T47D (cell line): Measurements from ENCODE around the gene TOX3.

Source experiments
- DNase-seq, 2 experiments: peaks; one replicate each; pipeline versions ENCODE4 v3.0.0 to v3.0.0-alpha.2; 2011 to 2012; ENCODE audit warnings: low read depth in 1 of 2, low spot score in 1 of 2
- JUND ChIP-seq: IDR thresholded peaks from 2 replicates; pipeline ENCODE4 v1.6.1; 2012; ENCODE audit warnings: low read depth
- in situ Hi-C: cut with HindIII; loops from 2 replicates; pipeline ENCODE4 v1.10.0; 2016; ENCODE audit warnings: low sequenced_read_pairs, low pct_unique_long_range_greater_than_20kb

The TOX3 gene

DNA sequence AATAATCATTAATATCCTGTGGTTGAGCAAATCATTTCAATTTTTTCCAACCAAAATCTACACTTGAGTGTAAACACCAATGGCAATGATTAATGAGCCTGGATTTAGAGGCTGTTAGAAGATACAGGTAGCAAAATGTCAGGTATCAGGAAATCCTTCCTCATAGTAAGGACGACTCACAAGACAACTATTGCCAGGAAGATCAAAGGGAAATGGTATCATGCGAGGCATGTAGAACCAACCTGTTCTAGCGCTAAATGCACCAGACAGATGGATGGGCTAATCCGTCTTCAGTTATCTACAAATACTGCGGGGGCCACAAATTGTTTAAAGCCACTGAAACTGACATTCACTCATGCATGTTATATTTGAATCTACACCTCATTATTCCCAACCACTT lies 28.1 kb downstream of the TOX3 start:
- TF ChIP-seq JUND = no peak
- DNase-seq = no peak
- in situ Hi-C loops = no loop called here

DNA sequence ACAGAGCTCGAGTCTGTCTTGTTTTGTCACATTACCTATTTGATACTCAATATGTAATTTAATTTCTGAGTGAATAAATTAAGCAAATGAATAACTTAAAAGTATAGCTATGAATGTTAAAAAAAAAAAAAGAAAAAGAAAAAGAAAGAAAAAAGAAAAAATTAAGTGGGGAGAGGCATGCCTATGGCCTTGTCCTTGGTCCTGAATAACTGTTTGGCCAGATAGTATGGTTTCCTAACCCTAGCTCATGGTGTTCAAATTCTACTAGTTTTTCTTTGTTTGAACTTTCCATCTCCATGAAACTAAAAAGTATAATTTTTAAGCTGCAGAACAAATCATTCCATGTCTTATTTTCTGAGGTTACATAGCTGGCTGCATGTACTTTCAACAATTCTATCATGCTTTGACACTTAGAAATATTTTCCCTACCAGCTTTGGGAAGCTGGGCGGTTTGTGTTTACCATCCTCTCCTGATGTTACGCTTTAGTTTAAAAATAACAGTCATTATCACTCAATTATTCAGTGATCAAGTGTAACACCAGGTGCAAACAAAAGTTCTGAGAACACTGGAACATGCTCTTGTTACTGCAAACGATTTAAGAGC lies 31.8 kb downstream of the TOX3 start:
- no peak for TF ChIP-seq JUND
- in situ Hi-C loops = no loop called here
- peak in 1 of 2 experiments; percentile 6 for DNase-seq

DNA sequence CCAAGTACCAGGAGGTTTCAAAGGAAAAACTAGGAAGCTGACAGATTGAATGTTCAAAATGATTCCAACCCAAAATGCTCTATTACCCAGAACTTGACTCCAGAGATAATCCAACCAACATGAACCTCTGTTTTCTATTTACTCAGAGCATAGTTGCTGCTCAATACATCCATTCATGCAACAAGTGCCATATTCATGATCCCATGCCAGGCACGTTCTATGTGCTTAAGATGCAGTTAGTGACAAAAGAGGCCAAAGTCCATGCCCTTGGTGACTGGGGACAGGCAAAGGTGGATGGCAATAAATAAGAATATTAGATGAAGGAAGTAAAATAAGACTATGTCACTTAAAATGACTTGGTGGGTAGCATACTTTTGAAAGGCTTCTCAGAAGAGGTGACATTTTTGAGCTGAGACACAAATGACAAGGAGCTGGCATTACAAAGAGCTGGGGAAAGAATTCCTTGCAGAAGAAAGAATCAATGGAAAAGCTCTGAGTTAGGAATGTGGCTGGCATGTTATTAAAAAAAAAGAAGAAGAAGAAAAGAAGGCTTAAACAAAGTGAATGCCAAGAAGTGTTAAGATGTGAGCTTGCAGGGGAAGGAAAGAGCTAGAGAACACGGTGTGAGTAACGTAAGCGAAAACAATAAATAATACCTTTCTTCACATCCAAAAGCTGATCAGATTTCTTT lies 34.5 kb downstream of the TOX3 start:
- in situ Hi-C loops = no loop called here
- TF ChIP-seq JUND = no peak
- DNase-seq = no peak

DNA sequence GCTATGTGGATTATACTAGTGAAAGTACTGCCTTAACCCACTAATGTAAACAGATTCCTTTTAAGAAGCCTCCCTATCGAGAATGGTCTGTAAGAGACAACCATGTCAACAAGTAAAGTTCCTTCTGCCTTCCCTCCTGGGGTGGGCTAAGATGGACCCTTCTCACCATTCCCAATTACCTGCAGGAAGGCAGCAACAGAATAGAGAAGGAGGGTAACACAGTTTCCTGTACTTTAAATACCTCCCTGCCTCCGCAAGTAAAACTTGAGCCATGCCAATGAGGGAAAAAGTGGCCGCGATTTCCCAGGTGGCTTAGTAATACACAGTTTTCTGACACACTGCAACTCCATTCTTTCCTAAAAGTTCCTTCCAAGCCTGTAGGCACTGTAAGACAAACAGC lies 45.2 kb downstream of the TOX3 start:
- in situ Hi-C loops = no loop called here
- no peak for TF ChIP-seq JUND
- DNase-seq = no peak

DNA sequence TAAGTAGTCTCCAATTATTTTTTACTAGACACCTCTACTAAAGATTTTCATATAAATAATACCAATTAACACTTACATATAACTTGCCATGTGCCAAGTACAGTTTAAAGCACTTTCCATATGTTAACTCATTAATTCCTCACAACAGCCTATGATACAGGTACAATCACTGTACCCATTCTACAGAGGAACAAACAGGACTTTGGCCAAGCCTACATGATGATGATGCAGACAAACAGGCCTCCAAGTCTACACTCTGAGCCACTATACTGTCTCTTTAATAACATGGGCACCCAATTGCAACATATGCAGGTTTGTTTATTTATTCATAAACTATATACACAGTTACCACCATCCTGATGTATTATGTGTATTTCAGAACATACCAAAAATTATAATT lies 46.0 kb downstream of the TOX3 start:
- no peak for TF ChIP-seq JUND
- no peak for DNase-seq
- in situ Hi-C loops = no loop called here

DNA sequence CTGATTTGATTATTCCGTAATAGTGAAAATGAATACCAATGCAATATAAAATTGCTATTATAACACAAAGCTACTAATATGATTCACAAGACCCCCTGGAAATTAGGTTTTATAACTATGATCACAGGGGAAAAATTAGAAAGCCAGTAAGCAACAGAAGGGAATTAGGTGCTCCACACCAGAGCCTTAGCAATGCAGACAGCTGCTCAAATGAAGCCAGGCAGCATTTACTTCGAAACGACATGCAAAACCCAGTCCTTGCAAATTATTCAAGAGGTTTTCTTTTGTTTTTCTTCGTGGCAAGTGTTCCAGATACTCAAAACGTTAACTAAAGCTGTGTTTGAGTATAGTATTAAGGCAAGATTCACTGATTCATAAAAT lies 47.9 kb downstream of the TOX3 start:
- no peak for TF ChIP-seq JUND
- DNase-seq = no peak
- in situ Hi-C loops = no loop called here

DNA sequence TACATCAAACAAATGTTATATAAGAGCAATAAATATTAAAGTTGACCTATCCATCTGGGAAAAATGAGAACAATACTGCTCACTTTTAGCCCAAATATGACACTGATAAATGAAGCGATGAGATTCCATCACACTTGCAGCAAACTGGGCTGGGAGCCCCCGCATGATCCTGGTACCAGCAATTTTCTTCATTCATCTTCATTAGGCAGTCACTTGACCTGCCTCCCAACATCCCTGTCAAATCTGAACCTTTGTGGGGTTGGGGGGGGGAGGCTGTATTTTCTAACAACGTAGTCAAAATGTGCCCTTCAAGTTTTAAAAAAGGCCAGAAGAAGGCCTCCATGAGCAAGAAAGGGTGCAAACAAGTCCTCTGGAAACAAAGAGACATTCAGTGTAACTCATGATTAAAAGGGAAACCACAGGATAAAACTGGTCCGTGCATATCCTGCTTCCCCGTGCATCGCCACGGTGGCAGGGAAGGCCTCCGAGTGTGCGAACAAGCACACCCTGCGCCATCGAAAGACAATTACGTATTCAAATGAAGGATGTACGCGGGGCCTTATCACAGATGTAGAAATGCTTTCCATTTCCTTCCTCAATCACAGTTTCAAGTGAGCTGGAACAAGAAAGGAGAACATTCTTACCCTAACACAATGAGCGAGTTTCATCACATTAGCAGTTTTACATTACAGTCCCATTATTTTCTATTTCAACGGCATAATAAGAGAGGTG lies 48.4 kb downstream of the TOX3 start:
- no peak for DNase-seq
- in situ Hi-C loops = no loop called here
- TF ChIP-seq JUND = no peak

DNA sequence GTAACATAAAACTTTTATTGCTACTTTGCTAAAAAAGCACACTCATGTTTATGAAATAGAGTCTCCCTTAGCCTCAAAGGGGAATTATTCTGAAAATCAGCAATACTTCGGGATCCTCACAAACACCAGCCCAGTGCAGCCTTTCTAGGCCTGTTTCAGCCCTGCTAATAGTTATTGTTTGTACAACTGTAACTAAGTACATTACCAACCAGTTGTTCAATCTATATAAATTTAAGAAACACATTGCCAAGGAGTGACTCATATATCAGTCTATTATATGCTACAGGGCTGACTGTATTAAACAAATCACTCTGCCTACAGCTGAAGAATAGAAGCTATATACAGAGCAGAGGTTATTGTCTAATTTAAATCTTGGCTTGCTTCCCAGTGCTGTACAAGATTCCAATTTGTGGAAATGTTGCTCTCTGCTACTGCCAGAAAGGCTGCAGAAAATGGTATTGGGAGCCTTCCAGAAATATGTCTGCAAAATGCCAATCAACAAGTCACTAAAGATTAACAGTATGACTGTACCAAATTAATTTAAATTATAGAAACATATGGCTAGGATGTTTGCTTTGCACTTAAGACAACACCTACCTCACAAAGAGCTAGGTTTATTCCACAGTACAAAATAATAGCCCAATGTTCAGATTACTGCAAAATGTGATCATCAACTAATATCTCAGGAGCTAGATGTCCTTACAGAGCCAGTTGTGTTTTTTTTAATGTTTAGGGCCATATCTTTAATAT lies 49.7 kb downstream of the TOX3 start:
- peak in 1 of 2 experiments; percentile 13 for DNase-seq
- TF ChIP-seq JUND = no peak
- in situ Hi-C loops = no loop called here

DNA sequence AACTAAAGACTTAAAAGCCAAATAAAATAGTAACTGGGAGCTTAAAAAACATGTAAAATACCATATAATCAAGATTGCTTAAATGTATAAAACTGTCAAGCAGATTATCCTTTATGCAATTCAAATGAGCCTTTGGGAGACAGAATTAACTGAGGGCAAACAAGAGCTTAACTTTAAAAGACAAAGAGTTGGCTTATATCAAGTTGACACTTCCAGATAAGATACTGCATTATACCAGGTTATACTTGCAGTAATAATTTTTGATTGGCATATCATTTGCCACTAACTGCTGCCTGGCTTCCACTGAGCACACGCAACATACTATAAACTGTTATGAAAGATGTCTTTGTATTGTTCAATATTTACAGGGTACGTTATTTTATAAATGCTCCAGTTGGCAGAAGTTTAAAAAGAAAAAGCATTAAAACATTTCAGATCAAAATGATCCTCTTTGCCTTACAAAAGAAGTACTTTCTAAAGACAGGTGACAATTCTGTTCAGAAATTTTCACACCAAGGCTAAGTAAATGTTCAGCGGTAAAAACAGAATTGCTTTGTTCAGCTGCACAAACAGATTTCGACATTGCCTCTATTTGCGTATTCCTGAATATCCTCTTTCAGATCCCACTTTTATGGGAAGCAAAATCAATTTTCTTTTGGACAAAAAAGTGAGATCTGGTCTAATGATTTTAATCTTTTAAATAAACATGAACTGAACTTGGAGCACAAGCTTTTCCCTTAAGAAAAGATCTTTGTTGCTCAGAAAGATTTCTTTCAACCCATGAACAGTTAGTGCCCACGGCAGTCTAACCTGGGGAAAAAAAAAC lies 50.7 kb downstream of the TOX3 start:
- TF ChIP-seq JUND = no peak
- in situ Hi-C loops = no loop called here
- DNase-seq = peak in 1 of 2 experiments; percentile 20

DNA sequence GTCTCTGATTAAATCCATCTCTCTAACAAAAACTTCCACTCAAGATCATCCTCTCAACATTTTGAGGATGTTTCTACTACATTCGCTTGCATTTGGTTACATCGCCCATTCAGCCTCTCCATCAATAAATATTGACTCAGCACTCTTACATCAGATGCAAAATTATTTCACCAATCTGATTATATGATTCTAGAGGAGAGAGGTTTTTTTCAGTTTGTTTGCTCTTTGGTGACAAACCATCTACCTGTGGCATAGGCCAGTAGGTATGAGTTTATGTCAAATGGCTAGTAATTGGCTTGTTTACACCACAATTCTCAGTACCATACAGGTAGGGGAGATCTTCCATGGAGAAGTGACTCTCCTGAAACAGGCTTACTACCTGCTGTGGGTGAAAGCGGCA lies 52.3 kb downstream of the TOX3 start:
- in situ Hi-C loops = no loop called here
- no peak for TF ChIP-seq JUND
- no peak for DNase-seq

DNA sequence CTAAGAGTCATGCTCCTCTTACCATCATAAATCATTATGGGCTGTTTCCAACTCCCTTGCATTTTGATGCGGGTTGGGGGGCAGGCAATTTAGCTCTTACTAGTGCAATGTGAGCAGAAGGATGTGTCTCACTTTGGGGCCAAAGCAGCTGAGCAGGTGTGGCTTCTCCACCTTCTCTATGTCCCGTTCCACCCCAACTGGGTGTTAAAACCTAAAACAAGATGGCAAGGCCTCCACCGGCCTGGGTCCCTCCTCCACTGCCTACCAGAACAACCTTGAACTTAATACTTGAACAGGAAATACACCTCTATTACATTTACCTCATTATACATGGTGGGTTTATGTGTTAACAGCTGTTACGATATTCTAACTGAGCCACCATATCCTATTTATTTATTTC lies 52.8 kb downstream of the TOX3 start:
- TF ChIP-seq JUND = no peak
- no peak for DNase-seq
- in situ Hi-C loops = no loop called here

DNA sequence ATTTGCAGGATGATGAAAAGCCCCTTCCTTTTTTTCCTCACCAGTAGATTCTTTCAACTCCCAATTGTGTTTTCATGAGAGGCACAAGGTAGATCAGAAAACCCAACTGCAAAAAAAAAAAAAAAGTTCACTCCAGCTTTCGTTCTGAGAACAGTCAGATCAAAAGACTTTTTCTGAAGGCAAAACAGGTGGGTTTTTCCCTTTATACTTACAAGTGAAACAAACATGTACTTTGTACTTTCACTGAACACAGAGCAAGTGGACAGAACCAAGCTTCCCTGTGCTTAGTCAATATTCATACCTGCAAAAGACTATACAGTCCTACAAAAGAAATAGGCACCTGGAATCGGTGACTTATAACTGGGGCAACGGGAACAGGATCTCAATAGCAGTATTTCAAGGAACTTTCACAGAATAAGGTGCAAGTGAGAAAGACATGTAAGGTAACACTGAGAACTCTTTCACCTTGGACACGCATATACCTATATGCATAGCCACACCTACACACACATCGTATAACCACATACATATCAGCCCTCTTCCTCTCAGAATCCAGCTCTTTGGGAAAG lies 54.1 kb downstream of the TOX3 start:
- no peak for TF ChIP-seq JUND
- in situ Hi-C loops = no loop called here
- DNase-seq = no peak
